AG04449 (cell line): ENCODE measurements around the gene TDRD7.

ENCODE experiments used
- CTCF ChIA-PET: fragments of 350-600 bp; formaldehyde crosslinking; extraction: SDS; loops from one replicate; lab custom pipeline; 2021; ENCODE audit warnings: antibody characterized with exemption; lab: Yijun Ruan, JAX
- POLR2A ChIA-PET: fragments of 400-600, 350-600 bp; formaldehyde crosslinking; extraction: SDS; loops from one replicate; lab custom pipeline; 2020; ENCODE audit warnings: antibody characterized with exemption, inconsistent platforms; lab: Yijun Ruan, JAX
- DNase-seq: peaks from one replicate; pipeline ENCODE4 v3.0.0-alpha.2; 2010; ENCODE audit warnings: low read depth, low spot score
- H3K4me3 ChIP-seq: 2 replicates; pipeline ENCODE4 v1.5.1; 2011; ENCODE audit warnings: low read depth, mild to moderate bottlenecking, control low read depth, low read length
- TF ChIP-seq, protein P1 (sequence below): IDR thresholded peaks from one replicate; pipeline ENCODE4 v1.5.1; 2011; ENCODE audit warnings: mild to moderate bottlenecking, moderate library complexity, low read length, control low read depth, inconsistent platforms; ENCODE audit not compliant: insufficient read depth; ENCODE audit errors: missing control alignments

TDRD7 gene

DNA sequence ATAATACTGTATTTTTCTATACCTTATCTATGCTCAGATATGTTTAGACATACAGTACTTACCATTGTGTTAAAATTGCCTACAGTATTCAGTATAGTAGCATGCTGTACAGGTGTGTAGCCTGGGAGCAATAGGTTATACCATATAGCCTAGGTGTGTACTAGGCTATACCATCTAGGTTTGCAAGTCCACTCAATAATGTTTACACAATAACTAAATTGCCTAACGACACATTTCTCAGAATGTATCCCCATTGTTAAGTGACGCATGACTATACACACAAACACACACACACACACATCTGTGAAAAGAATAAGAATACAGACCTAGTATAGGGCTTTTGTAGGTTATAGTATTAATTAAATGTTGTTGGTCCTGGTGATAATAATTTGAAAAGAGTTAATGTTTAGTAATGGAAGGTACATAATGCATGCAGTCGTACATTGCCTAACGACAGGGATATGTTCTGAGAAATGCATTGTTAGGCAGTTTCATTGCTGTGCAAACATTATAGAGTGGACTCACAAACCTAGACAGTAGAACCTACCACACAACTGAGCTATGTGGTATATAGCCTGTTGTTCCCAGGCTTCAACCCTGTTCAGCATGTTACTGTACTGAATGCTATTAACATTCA, 13.6 kb downstream of the TDRD7 start:
- H3K4me3 ChIP-seq, result no peak overlapping the region
- POLR2A ChIA-PET, result no interaction called here
- TF ChIP-seq, protein P1, sequence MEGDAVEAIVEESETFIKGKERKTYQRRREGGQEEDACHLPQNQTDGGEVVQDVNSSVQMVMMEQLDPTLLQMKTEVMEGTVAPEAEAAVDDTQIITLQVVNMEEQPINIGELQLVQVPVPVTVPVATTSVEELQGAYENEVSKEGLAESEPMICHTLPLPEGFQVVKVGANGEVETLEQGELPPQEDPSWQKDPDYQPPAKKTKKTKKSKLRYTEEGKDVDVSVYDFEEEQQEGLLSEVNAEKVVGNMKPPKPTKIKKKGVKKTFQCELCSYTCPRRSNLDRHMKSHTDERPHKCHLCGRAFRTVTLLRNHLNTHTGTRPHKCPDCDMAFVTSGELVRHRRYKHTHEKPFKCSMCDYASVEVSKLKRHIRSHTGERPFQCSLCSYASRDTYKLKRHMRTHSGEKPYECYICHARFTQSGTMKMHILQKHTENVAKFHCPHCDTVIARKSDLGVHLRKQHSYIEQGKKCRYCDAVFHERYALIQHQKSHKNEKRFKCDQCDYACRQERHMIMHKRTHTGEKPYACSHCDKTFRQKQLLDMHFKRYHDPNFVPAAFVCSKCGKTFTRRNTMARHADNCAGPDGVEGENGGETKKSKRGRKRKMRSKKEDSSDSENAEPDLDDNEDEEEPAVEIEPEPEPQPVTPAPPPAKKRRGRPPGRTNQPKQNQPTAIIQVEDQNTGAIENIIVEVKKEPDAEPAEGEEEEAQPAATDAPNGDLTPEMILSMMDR, result no peak
- DNase-seq, result no peak
- CTCF ChIA-PET, result no interaction called here

GRCh38 chr9:97425973-97426336, 14.1 kb downstream of the TDRD7 start:
- H3K4me3 ChIP-seq, result no peak overlapping the region
- TF ChIP-seq, protein P1, result no peak
- DNase-seq, result no peak
- POLR2A ChIA-PET, result no interaction called here
- CTCF ChIA-PET, result no interaction called here

DNA sequence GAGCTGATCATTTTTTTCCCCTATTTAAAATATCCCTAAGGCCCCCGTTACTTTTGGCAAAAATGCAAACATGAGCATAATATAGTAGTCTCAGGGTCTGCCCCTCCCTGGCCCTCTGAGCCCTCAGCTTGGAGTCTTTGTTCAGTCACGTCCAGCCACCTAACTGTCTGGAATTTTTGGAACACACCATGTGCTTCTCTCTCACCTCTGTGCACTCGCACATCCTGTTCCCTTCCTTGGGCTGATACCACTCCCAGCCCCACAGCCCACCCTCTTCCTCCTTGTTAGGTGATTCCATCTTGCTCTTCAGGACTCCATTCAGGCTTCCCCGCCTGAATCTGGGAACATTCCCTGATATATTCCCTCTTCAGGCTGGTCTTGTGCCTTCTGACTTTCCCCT, 16.0 kb downstream of the TDRD7 start:
- ChIA-PET CTCF (interaction anchor here (1.3 kb wide), 1 partner anchor 17 kb away, joined by 6 read pairs; no protein-coding TSS in a partner anchor), POLR2A (no interaction called here)
- no peak for DNase-seq
- TF ChIP-seq, protein P1, result no peak
- no peak overlapping the region for H3K4me3 ChIP-seq

DNA sequence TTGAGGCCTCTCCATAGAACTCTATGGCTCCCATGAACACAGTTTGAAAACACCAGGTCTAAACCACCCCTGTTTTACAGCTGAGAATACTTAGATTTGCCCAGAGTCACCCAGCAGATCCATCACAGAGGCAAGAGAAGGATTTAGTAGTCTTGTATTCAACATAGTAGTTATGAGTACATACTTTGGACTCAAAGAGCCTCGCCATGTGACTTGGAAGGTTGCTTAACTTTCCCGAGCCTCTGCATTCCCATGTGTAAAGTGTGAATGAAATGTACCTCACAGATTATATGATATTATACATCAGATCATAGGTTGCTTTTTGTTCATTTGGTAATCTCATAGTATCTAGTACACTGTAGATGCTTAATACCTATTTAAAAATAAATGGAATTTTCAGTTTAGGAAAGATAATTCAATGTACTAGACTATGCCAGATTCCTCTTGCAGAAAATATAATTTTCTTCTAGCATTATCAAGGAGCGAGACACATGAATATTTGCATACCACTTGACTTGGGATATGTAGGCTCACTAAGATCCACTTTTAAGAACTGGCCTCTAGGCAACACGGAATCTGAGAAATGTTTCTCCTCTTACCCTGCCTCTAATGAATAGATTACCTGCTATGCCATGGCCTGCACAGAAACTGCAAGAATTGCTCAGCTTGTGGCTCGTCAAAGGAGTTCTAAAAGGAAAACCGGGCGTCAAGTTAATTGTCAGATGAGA, 18.6 kb downstream of the TDRD7 start:
- TF ChIP-seq, protein P1, result no peak
- ChIA-PET CTCF (interaction anchor here (0.7 to 1.7 kb wide), 4 partner anchors 18 to 574 kb away, joined by 3 to 5 read pairs (median 4); partner anchors contain the start of gene TDRD7), POLR2A (no interaction called here)
- H3K4me3 ChIP-seq, result no peak overlapping the region
- DNase-seq, result no peak

- CTCF ChIA-PET, result interaction anchor here (0.7 to 1.7 kb wide), 4 partner anchors 19 to 574 kb away, joined by 3 to 5 read pairs (median 4); partner anchors contain the start of gene TDRD7
- TF ChIP-seq, protein P1, result no peak
- DNase-seq, result no peak
- POLR2A ChIA-PET, result no interaction called here
- H3K4me3 ChIP-seq, result no peak overlapping the region
These were observed 19.1 kb downstream of the TDRD7 start for GRCh38 chr9:97431044-97431441.

GRCh38 chr9:97431549-97432143, 19.8 kb downstream of the TDRD7 start:
- CTCF ChIA-PET, result interaction anchor here (0.9 to 1.4 kb wide), 3 partner anchors 37 to 167 kb away, joined by 3 to 4 read pairs (median 3); no protein-coding TSS in a partner anchor
- POLR2A ChIA-PET, result no interaction called here
- H3K4me3 ChIP-seq, result no peak overlapping the region
- DNase-seq, result no peak
- TF ChIP-seq, protein P1, result no peak
